HG02981 (cell line): Measurements from ENCODE around the gene KRT1.
"Not testable (repeated sequence)": the region's sequence is repeated elsewhere in the genome, so short reads cannot be mapped to it uniquely, and the experiment has no call there.

Experiments
- ATAC-seq: cut with Tn5 transposase; IDR thresholded peaks from one replicate; pipeline ENCODE4 v1.9.1; 2021; ENCODE audit warnings: mild to moderate bottlenecking, moderate library complexity; ENCODE audit not compliant: unreplicated experiment

The KRT1 gene

DNA sequence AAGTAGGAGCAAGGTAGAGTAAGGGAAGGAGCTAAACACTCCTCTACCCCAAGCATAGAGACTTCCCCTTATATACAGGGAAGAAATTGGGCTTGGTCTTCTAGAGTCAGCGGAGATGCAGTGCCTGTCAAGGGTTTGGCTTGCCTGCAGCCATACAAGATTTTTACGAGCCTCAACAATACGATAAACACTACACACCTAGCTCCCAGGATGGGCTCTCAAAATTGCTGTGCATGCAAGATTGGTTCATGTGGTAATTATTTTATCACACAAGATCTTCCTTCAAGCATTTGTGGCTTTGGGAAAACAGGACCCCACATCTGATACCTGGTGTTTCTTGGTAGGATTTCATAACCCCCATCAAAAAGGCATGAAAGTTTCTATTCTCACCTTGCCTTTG is at the start of gene KRT1:
Gene KRT1 (minus strand): TSS at position 45 of the 400 bp plus-strand sequence. CDS start 59 bp downstream, outside the sequence.
- no peak for ATAC-seq

DNA sequence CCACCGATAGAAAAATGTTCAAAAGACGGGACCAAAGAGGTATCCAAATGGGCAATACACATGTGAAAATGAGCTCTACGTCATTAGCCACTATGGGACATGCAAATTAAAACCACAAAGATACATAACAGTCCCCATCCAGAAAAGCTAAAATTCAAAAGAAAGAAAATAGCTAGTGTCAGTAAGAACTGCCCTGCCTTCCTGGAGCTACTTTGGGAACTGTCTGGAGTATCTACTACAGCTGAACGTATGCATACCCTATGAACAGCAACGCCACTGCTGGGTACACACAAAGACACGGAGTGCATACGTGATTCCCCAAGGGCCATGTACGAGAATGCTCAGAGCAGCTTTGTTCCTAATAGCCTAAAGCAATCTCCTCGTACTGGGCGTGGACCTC is 48.9 kb upstream of the KRT1 start:
- ATAC-seq, result no peak

DNA sequence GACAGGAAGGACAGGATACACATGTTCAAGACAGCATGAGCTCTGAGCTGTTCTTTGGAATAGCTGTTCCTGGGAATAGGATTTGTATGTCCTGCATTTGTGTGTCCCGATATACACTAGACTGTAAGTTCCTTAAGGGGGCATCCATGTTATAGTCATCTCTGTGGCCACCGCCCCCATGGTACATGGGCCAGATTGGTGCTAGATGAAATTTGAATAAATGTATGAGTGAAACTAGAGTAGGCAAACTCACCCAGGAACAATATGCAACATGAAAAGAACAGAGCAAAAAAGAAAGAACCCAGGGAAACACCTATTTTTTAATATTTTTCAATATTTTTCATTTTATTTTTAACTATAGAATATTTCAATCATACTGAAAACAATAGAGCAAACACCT is 48.2 kb upstream of the KRT1 start:
- no peak for ATAC-seq

DNA sequence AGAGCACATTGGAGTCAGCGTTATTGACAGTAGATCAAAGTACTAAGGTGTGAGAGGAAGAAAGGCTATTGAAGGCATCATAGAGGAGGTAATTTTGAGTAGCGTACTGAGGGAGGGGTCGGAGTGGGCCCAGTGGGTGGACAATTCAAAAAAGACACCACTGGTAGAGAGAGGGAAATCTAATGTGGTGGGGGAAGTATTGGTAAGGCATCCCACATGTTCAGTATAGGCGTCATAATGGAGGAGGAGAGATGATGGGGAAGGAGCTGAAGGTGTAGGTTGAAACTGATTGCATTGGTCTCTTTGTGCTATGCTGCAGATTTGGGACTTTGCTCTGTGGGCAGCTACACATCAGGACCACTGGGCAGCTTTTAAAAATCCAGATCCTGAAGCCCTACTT is 46.8 kb upstream of the KRT1 start:
- ATAC-seq, result no peak

DNA sequence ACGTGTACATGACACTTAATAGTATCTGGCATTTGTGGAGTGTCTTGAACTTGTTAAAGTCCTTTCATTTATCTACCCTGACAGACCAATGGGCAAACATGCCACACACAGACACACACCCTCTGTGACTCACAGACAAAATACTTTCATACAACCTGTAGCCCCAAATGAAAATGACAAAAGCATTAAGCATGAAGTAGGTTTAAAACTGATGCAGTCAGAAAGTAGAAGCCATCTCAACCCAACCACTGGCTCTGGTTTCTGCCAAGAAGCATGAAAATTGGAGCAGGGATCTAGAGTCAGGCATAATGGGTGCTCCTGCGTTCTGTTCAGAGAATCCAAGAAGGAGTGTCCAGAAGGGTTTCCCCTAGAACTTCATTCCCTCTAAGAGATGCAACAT is 46.2 kb upstream of the KRT1 start:
- no peak for ATAC-seq

DNA sequence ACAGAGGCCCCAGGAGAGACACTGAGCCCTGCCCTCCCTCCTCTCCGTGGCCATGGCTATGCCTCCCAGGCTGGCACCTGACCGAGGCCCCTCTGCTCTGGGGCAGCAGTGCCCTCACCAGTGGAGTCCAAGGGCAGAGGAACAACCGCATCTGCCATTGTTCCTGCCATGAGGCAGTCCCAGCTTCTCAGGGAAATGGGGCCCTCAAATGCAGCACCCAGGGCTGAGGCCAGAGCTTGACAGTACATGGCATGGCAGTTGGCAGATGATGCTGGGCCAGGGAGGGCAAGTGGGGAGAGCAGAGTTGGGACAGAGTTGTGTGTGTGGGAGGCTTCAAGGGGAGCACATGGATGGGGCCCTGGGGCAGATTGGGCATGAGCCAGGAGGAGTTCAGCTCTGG is 44.2 kb upstream of the KRT1 start:
- ATAC-seq, result no peak

DNA sequence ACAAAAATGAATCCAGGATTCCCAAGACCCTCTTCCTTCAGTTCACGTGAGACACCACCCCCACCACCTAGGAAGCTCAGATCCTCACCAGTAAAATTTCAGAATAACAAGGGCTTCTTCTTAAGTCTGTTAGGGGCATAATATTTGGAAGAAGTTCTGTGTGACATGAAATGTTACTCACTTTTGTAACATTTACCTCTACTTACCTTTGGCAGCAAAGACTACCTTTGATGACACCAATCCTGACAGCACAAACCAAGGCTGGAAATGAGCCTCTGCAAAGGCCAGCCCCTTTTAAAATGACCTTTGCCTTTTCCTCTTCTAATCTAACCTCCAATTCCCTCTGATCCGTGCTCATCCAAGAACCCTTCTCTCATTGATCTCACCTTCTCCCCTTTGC is 42.5 kb upstream of the KRT1 start:
- ATAC-seq, result no peak

DNA sequence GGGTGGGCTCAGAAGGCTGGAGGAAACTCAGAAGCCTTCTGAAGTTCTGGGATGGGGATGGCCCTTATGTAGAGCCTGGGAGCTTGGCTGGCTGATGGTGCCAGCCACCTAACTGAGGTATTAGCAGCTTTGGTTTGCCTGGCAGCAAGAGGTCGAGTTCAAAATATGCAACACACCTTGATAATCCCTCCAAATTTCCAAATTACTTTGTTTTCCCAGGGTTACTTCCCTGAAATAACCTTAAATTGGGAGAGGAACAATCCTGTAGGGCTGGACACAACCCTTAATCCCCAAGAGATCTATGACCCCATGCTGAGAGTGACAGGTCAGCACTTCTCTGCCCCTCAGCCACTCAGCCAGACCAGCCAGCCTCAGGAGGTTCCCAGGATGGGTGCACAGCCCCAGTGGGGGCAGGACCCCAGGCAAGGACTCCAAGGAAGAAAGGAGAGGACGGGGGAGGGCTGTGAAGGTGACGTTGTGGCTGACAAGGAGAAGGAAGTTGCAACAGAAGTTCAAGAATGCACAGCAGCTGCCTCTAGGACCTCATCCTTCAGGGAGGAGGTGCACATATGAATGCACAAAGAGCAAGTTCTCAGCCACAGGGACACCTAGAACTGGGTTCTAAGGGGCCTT is 41.7 kb upstream of the KRT1 start:
- ATAC-seq, result no peak

DNA sequence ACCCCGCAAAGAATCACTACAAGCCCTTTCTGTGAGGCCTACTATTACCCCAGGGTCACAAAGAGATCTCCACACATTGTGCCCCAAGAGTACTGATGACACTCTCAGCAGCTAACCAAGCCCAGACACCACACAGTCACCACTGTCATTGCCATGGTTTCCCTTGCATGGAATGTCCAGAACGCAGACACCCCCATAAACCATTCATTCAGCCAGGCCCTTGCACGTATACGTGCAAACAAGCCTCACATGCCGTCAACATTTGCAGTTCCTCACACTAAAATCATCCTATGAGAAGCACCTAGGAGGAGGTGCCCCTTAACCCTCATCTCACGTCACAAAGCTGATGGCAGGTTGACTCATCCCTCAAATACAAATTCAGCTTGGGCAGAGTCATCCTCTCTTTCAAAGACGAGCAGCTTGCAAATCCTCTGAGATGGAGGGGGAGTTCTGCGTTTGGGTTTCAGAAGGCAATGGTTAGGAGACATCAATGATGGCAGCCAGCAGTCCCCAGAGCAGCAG is 40.2 kb upstream of the KRT1 start:
- ATAC-seq, result no peak

DNA sequence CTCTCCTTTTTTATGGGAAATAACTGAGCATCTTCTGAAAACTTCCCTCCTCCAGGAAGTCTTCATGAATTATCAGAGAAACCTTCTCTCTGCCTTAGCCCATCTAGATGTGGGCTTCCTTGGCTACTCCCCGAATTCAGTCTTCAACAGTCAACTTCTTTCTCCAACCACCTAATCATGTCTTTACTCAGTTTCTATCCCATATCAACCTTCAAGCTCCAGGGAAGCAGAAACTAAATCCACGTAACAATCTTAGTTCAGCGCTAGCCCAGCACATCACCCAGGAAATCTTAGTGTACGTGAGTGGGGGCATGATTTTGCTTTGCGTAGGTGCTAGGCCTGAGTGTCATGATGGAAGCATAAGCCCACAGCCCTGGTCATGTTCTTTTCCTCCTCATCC is 35.9 kb upstream of the KRT1 start:
- no peak for ATAC-seq

DNA sequence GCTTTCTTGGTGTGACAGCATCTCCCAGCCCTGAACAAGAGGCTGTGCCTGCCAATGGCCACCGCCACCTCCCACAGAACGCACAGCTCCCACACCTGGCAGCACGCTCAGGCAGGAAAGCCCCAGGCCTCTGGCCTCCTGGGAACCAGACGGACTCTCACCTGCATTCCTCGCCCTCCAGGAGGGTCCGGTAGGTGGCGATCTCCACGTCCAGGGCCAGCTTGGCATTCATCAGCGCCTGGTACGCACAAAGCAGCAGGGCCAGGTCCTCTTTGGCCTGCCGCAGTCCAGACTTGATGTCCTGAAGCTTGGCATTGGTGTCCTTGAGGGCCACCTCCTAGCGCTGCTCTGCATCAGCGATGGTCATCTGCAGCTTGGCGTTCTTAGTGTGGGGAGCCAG is 35.2 kb upstream of the KRT1 start:
- no peak for ATAC-seq

DNA sequence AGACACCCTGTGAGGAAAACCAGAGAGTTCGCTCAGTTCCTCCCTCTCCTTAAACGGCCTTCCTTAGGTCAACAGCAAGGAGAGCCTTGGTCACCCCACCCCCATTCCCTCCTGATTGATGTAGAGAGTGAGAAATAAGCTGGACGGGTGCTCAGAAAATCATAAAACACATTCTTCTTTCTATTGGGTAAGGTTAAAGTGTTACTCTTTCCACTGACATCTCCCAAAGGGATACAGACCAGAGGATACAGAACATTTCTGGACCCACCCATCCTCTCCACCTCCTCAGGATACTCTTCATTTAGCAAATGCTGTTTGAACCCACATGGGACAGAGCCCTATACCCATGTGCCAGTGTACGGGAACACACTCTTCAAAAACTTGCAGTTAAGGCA is 34.7 kb upstream of the KRT1 start:
- ATAC-seq, result no peak

DNA sequence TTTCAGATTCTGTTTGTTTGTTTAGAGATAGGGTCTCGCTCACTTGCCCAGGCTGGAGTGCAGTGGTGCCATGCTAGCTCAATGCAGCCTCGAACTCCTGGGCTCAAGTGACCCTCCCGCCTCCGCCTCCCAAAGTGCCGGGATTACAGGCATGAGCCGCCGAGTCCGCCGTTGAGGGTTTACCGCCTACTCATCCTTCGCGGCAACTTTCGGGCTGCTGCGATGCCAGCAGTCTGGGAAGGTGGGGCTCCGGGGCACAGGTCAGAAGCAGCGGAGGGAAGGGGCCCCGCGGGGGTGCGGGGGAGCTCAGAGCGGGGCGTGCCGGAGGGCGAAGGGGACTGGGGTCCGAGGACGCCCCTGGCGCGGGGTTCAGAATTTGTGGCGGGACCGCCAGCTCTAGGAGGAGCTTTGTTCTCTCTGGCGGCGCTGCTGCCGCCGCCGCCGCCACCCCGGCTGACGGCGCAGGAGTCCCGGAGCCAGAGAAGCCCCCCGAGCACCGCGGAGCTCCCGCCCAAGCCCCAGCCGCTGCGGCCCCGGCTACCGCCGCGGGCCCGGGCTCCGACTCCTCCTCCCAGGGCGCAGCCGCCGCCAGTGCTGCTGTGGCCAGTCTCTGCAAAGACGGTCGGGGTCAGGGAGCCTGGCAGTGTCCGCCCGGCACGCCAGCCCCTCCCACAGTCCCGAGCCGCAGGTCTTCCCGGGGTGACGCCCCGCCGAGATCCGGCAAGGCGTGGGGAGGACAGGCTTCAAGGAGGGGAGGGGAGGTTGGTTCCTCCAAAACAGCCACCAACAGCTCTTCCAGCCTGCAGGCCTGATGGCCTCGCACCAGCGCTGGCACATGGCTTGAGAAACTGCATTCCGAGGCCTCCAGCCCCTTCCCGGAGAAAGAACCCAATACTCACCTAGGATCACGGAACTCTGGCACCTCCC is 34.0 kb upstream of the KRT1 start:
- ATAC-seq, result no peak

DNA sequence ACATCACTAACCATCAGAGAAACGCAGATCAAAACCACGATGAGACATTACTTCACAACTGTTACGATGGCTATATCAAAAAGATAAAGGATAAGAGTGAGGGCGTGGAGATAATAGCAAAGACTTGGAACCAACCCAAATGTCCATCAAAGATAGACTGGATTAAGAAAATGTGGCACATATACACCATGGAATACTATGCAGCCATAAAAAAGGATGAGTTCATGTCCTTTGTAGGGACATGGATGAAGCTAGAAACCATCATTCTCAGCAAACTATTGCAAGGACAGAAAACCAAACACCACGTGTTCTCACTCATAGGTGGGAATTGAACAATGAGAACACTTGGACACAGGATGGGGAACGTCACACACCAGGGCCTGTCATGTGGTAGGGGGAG is 31.9 kb upstream of the KRT1 start:
- ATAC-seq, result not testable (repeated sequence)

DNA sequence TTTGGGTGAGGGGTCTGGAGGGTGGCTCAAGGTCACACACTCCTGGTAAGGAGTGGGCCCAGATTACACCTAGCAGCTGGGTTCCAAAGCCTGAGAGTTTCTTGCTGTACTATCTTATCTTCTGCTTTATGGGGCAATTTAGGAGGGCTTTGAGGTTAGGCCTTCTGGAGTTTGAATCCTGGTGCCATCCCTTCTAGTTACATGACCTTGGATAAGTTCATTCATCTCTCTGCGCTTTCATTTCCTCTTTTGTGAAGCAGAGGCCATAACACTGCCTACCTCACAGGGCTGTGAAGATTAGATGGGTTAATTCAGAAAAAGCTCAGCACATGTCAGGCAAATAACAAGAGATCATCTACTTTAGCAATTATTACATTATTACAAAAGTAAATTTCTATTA is 30.5 kb upstream of the KRT1 start:
- ATAC-seq, result no peak

DNA sequence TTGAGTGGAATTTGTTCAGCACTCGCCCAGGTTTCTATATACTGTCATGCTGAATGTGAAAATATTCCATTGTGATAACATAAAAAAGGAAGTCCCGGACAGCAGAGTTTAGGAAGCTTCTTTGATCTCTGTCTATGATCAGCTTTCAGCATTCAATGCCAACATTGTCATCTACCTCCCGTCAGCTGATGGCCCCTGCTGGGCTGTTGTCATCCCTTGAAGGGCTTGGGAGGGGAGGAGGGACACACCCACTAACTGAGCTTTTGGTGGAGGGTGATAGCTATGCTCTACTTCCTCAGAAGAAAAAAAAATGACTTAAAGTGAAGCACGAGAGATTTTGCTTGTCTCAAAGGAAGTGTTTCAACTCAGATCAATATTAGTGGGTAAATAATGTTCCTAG is 27.8 kb upstream of the KRT1 start:
- no peak for ATAC-seq

DNA sequence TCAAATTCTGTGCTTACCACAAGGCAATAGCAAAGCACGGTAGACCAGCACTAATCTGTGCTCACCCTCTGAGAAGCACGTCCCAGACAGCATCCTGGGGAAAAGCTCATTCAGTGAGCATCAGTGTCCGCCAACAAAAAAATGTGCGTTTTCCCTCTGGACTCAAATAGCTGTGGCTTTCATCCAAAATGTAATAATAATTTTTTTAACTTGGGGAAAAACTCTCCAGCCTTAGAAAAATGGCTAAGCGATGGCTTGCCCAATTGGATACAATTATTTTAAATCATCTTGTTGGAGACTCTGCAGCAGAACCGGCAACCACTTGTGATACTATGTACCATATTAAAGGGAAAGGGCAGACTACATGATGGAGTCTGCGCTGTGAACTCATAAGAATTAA is 24.3 kb upstream of the KRT1 start:
- ATAC-seq, result no peak

DNA sequence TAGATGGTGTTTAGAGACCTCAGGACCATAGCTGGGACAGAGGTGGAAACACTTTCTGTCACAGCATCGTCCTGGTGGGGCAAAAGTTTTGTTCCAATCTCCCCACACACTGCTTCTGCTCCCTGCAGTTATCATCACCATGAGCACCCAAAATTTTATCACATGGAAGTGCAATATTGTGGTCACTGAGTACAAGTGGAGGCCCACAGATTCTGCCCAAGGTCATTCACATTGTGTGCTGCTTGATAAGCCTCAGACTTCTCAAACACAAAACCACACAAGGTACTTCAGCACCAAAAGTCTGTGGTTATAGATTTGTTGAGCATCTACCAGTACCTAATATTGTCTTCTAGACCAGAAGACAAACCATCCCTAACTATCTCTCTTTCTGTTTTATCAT is 23.7 kb upstream of the KRT1 start:
- no peak for ATAC-seq

DNA sequence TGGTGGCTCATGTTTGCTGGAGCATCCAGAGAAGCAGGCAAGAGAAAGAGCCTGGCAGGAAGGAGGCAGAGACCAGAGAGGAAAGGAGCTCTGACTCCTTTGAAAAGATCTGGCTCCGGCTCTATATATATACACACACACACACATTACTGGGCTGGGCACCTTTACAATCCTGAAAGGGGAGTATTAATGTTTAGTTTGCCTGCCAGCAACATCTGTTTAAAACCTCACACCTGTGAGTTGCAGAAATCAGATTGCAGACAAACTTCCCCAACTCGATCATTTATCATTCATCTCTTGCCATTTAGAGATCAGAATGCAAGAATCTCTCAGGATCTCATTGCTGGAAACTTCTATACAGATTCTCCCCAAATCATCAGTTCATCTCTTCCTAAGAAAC is 23.2 kb upstream of the KRT1 start, which contains the start of gene KRT77:
Gene KRT77 (minus strand): TSS at position 101 of the 400 bp plus-strand sequence. CDS start 90 bp downstream, at position 11.
- ATAC-seq, result no peak

DNA sequence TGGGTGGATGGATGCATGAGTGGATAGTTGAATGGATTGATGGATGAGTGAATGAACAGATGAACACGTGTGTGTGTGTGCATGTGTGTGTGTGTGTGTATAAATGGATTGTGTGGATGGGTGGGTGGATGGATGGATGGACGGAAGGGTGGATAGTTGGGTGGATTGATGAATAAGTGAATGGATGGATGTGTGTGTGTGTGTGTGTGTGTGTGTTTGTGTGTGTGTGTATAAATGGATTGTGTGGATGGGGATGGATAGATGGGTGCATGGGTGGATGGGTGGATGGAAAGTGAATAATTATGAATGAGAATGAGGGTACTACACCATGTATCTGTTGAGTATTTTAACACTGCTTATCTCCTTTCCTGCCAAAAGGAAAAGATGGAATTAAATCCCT is 22.1 kb upstream of the KRT1 start:
- ATAC-seq, result no peak

DNA sequence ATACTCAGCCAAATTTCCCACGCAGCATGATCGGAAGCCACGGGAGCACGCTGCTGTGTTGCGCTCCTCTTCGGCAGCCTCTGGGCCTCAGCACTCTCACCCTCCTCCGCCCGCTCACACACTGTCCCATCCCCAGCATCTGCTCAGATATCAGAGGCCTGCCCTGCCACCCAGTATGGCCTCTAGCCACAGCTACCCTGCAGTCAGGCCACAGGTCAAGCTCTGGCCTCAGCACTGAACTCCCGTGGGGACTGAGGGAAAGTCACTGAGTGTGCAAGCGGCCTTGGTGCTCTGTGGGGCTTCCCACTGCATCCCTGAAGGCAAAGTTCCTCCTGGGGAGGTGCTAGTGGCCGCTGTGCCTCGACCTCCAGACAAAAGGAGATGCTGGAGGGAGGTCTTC is 21.1 kb upstream of the KRT1 start:
- ATAC-seq, result no peak

DNA sequence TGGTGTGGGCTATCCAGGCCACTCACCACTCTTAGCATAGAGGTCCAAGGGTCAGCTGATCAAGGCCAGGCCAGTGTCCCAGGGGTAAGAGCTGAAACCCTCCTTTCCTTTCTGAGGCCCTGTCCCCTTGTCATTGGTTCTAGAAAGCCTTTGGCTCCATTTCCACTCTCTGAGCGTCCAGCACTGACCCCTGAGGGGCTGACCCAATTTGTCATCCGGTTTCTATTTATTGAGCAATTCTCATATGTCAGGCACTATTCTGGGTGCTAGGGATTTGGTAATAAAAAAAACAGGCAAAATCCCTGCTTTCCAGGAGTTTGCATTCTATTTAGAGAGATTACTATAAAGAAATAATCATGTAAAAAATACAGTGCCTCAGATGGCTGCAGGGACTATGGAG is 19.8 kb upstream of the KRT1 start:
- ATAC-seq, result no peak
